ENCODE measurements around the gene TCP11. TPM values are rescaled to one million over a fixed set of nuclear protein-coding genes. Genes with fewer than 3 reads are reported as not detected.

Gene TCP11
- total RNA-seq, 1 donor from 2014 or later, result not detected

- H3K9me3 Mint-ChIP-seq, result no peaks in the 10 kb centered on the region
- intact Hi-C loops (cut with micrococcal nuclease), result no loop called here
- POLR2A ChIA-PET, result no interaction called here
- DNase-seq (no peak), ATAC-seq (ENCODE audit: low read depth) (no peak)
- no peak for TF ChIP-seq CTCF (IDR thresholded peaks at IDR 0.05)
- no peaks in the 10 kb centered on the region for H3K27me3 Mint-ChIP-seq
- no peak overlapping the region for H3K4me3 Mint-ChIP-seq
- H3K4me1 Mint-ChIP-seq, result no peaks in the 10 kb centered on the region
- peaks cover 25% of the 10 kb centered on the region for H3K36me3 Mint-ChIP-seq (ENCODE audit: low read depth)
- CTCF ChIA-PET, result no interaction called here
- H3K27ac Mint-ChIP-seq, result no peak overlapping the region
These were observed 49.6 kb downstream of the TCP11 start for GRCh38 chr6:35091346-35092083.

GRCh38 chr6:35090734-35091133 lies 50.4 kb downstream of the TCP11 start:
- H3K9me3 Mint-ChIP-seq, result no peaks in the 10 kb centered on the region
- peaks cover 32% of the 10 kb centered on the region for H3K36me3 Mint-ChIP-seq (ENCODE audit: low read depth)
- no peak overlapping the region for H3K4me3 Mint-ChIP-seq
- no peak overlapping the region for H3K27ac Mint-ChIP-seq
- intact Hi-C loops (cut with micrococcal nuclease), result no loop called here
- no peaks in the 10 kb centered on the region for H3K27me3 Mint-ChIP-seq
- POLR2A ChIA-PET, result no interaction called here
- CTCF ChIA-PET, result no interaction called here
- no peak for DNase-seq
- no peak for TF ChIP-seq CTCF (IDR thresholded peaks at IDR 0.05)
- ATAC-seq (ENCODE audit: low read depth), result no peak
- no peaks in the 10 kb centered on the region for H3K4me1 Mint-ChIP-seq

- intact Hi-C loops (cut with micrococcal nuclease), result no loop called here
- ATAC-seq (ENCODE audit: low read depth) (no peak), DNase-seq (no peak)
- H3K4me1 Mint-ChIP-seq, result no peaks in the 10 kb centered on the region
- POLR2A ChIA-PET, result no interaction called here
- H3K9me3 Mint-ChIP-seq, result no peaks in the 10 kb centered on the region
- no peak for TF ChIP-seq CTCF (IDR thresholded peaks at IDR 0.05)
- H3K27me3 Mint-ChIP-seq, result no peaks in the 10 kb centered on the region
- CTCF ChIA-PET, result no interaction called here
- H3K36me3 Mint-ChIP-seq (ENCODE audit: low read depth), result peaks cover 38% of the 10 kb centered on the region
- H3K4me3 Mint-ChIP-seq, result no peak overlapping the region
- H3K27ac Mint-ChIP-seq, result no peak overlapping the region
These were observed 51.1 kb downstream of the TCP11 start for GRCh38 chr6:35089935-35090505.

- no peaks in the 10 kb centered on the region for H3K27me3 Mint-ChIP-seq
- H3K36me3 Mint-ChIP-seq (ENCODE audit: low read depth), result peaks cover 45% of the 10 kb centered on the region
- ATAC-seq (ENCODE audit: low read depth) (no peak), DNase-seq (no peak)
- intact Hi-C loops (cut with micrococcal nuclease), result no loop called here
- POLR2A ChIA-PET, result no interaction called here
- H3K27ac Mint-ChIP-seq, result no peak overlapping the region
- no peak for TF ChIP-seq CTCF (IDR thresholded peaks at IDR 0.05)
- H3K4me1 Mint-ChIP-seq, result no peaks in the 10 kb centered on the region
- CTCF ChIA-PET, result no interaction called here
- H3K9me3 Mint-ChIP-seq, result no peaks in the 10 kb centered on the region
- no peak overlapping the region for H3K4me3 Mint-ChIP-seq
These were observed 51.8 kb downstream of the TCP11 start for GRCh38 chr6:35089216-35089934.

Measured in activated B cell treated with CpG ODN at 0.5 μM for 24 hours (primary cell).